Progenitor cell of endocrine pancreas (in vitro differentiated cells): ENCODE results near the gene LTBP1. TPM values are rescaled to one million over a fixed set of nuclear protein-coding genes. Genes with fewer than 3 reads are reported as not detected.

Experiments used
- DNase-seq: peaks from one replicate; pipeline ENCODE4 v3.0.0; 2021; ENCODE audit warnings: low spot score; ENCODE audit not compliant: unreplicated experiment
- H3K27ac Mint-ChIP-seq: 2 replicates; pipeline ENCODE4 v1.8.0; 2021; ENCODE audit warnings: mild to moderate bottlenecking, moderate library complexity, mixed read lengths
- H3K27me3 Mint-ChIP-seq: 2 replicates; pipeline ENCODE4 v1.8.0; 2021; ENCODE audit warnings: mixed read lengths
- H3K36me3 Mint-ChIP-seq: 2 replicates; pipeline ENCODE4 v1.8.0; 2022; ENCODE audit warnings: mixed read lengths; ENCODE audit not compliant: insufficient read depth
- H3K4me1 Mint-ChIP-seq: 2 replicates; pipeline ENCODE4 v1.8.0; 2021; ENCODE audit warnings: low read depth, mixed read lengths
- H3K4me3 Mint-ChIP-seq: 2 replicates; pipeline ENCODE4 v1.8.0; 2021; ENCODE audit warnings: low read depth, mild to moderate bottlenecking, moderate library complexity, mixed read lengths
- H3K9me3 Mint-ChIP-seq: 2 replicates; pipeline ENCODE4 v1.8.0; 2021; ENCODE audit warnings: low read depth, mixed read lengths
- CTCF ChIP-seq: fragments of 200-600 bp; sonication (generic); IDR thresholded peaks from one replicate; pipeline ENCODE4 v1.5.0; 2021; ENCODE audit warnings: antibody characterized with exemption, mild to moderate bottlenecking; ENCODE audit not compliant: unreplicated experiment
- long read RNA-seq: library from polyadenylated mRNA; unstranded; transcript quantifications from one replicate; pipeline ENCODE4 v2.0.0, GENCODE V29; 2020
- total RNA-seq: library from RNA; stranded (reverse); gene quantifications from 2 replicates; pipeline ENCODE4 v1.2.1, GENCODE V29; 2021

Gene LTBP1
- total RNA-seq = 59.7 and 63.0 TPM in 2 replicates
- long read RNA-seq, partial matches to known transcripts = 40 of 49 reads
- long read RNA-seq, other reads (novel, unspliced or antisense) = 9 of 49 reads

GRCh38 chr2:32946314-32947075 lies at the start of gene LTBP1:
Gene LTBP1 (plus strand): TSS chr2:32946953. CDS start chr2:32947325, 372 bp downstream.
- Mint-ChIP-seq H3K4me3 (peak within 1 kb of the TSS; percentile 83), H3K9me3 (no peaks in the 10 kb centered on the region), H3K27me3 (no peaks in the 10 kb centered on the region), H3K36me3 (peaks cover 4% of the 10 kb centered on the region), H3K4me1 (peaks cover 8% of the 10 kb centered on the region), H3K27ac (peak within 1 kb of the TSS; percentile 94)
- peak; percentile 36 for DNase-seq
- peak; percentile 80 for TF ChIP-seq CTCF

GRCh38 chr2:32900246-32900973 lies 46.3 kb upstream of the LTBP1 start:
- Mint-ChIP-seq H3K9me3 (peaks cover 1% of the 10 kb centered on the region), H3K27ac (no peak overlapping the region), H3K4me1 (no peaks in the 10 kb centered on the region), H3K4me3 (no peak overlapping the region), H3K27me3 (peaks cover 10% of the 10 kb centered on the region), H3K36me3 (peaks cover under 1% of the 10 kb centered on the region)
- no peak for DNase-seq
- TF ChIP-seq CTCF = no peak

GRCh38 chr2:32901313-32901712 lies 45.4 kb upstream of the LTBP1 start:
- no peak for DNase-seq
- peaks cover 8% of the 10 kb centered on the region for H3K9me3 Mint-ChIP-seq
- H3K27ac Mint-ChIP-seq = no peak overlapping the region
- TF ChIP-seq CTCF = no peak
- peaks cover 1% of the 10 kb centered on the region for H3K36me3 Mint-ChIP-seq
- H3K27me3 Mint-ChIP-seq = peaks cover 10% of the 10 kb centered on the region
- H3K4me1 Mint-ChIP-seq = no peaks in the 10 kb centered on the region
- no peak overlapping the region for H3K4me3 Mint-ChIP-seq

GRCh38 chr2:32902174-32902573 lies 44.6 kb upstream of the LTBP1 start:
- no peak for DNase-seq
- H3K36me3 Mint-ChIP-seq = peaks cover 1% of the 10 kb centered on the region
- no peak overlapping the region for H3K27ac Mint-ChIP-seq
- TF ChIP-seq CTCF = no peak
- H3K4me3 Mint-ChIP-seq = no peak overlapping the region
- no peaks in the 10 kb centered on the region for H3K4me1 Mint-ChIP-seq
- peaks cover 8% of the 10 kb centered on the region for H3K9me3 Mint-ChIP-seq
- peaks cover 10% of the 10 kb centered on the region for H3K27me3 Mint-ChIP-seq

GRCh38 chr2:32902986-32903385 lies 43.8 kb upstream of the LTBP1 start:
- peaks cover 10% of the 10 kb centered on the region for H3K27me3 Mint-ChIP-seq
- H3K4me3 Mint-ChIP-seq = no peak overlapping the region
- H3K36me3 Mint-ChIP-seq = peaks cover 1% of the 10 kb centered on the region
- TF ChIP-seq CTCF = no peak
- no peak for DNase-seq
- peaks cover 8% of the 10 kb centered on the region for H3K9me3 Mint-ChIP-seq
- no peak overlapping the region for H3K27ac Mint-ChIP-seq
- H3K4me1 Mint-ChIP-seq = no peaks in the 10 kb centered on the region
